Erythroblast (primary cell): ENCODE data around the gene IGSF11.
"Not testable (repeated sequence)": the region's sequence is repeated elsewhere in the genome, so short reads cannot be mapped to it uniquely, and the experiment has no call there.

ENCODE experiments used
- DNase-seq, 2 experiments: peaks; one replicate each; lab custom pipeline; 2025; lab: John Stamatoyannopoulos, UW
- GATA1 ChIP-seq: IDR thresholded peaks from 2 replicates; pipeline ENCODE4 v1.6.1; 2011; ENCODE audit warnings: low read depth, mild to moderate bottlenecking, control low read depth, low read length, moderate library complexity
- POLR2A ChIP-seq: IDR thresholded peaks from 2 replicates; pipeline ENCODE4 v1.6.1; 2011; ENCODE audit warnings: mild to moderate bottlenecking, low read length

IGSF11 gene

DNA sequence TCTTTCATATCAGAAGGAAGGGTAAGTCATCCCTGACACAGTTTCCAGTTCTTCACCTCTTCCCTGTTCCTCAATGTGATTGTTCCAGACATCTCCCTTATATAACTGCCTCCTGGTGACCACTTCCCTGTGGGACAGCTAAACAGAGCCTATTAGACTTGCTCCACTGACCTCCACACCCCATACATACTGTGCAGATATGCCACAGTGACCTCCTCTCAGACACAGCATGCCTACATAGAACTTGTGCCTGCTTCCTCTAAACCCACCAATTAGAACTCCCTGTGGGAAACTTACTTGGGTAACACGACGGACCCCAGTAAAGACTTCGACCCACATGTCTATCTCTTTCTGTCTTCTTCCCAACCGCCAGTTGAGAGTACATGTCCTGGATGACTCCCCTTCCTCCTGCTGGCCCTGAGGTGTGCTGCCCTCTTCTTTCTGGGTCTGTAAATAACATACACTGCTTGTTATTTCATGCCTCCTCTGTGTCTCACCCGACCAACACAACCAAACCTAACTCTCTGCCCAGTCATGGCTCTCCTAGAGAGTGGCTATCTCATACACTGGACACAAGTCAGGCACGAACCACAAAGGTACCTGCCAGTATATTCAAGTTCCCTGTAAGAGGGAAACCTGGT lies 53.0 kb downstream of the IGSF11 start:
- DNase-seq = no peak
- TF ChIP-seq GATA1 (no peak), POLR2A (no peak)

DNA sequence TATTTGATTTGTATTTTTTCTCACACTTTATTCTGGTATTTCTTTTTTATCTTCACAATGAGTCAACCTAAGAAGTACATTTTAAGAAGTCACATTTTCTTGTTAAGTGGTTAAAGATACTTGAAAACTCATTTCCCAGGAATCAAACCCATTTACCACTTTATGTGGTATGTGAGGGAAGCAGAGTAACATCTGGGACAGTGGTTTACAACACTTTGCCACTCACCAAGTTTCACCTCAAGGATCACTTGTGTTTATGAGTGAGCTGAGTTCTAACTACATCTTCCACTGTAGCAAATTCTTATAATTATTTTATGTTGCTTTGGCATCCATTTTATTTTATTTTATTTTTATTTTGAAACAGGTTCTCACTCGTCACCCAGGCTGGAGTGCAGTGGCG lies 53.8 kb downstream of the IGSF11 start:
- no peak for DNase-seq
- TF ChIP-seq GATA1 = no peak
- TF ChIP-seq POLR2A = no peak

DNA sequence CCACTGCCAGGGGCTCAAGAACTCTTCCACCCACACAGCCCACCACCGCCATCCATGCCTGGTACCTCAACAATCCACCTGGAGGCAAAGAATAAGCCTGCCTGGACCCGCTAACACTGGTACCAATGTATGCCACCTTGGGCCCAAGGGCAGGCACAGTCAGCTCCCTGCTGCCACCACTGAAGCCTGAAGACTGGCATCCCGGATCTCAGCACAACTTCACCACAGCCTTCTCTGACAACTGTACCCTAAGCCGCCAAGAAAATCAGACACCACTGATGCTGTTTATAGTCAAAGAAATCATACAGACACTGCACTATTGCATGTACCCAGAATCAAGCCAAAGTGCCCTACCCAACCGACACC lies 56.3 kb downstream of the IGSF11 start:
- no peak for TF ChIP-seq POLR2A
- TF ChIP-seq GATA1 = no peak
- no peak for DNase-seq

DNA sequence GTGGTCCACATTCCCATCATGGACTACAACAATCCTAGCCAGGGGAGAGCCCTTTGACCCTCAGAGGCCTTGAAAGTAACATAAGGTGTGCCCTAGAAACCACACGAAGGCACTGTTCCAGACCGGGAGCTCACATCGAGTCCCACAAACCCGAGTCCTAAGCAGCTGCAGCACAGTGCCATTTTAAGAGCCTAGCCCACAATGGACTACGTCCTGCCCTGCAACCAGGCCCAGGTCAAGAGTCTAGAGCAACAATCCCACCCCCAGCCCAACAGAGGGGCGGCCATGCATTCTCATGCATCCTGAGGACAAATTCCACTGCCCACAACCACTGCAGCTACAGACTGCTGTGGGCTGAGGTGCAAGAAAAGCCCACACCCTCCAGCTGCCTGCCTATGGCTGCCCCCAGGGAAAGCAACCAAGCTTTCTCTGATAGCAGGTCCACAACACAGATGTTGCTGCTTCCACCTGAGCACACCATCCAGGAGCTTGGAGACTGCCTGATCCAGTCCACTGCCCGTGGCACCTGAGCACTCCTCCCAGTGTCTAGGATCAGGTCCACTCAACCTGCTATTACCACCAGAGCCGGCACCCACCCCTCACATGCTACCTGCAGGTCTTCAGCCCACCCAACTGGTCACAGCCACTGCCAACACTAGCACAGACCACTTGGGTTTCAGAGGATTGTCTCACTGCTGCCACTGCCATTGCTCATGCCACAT lies 56.8 kb downstream of the IGSF11 start:
- no peak for DNase-seq
- TF ChIP-seq POLR2A (no peak), GATA1 (no peak)

DNA sequence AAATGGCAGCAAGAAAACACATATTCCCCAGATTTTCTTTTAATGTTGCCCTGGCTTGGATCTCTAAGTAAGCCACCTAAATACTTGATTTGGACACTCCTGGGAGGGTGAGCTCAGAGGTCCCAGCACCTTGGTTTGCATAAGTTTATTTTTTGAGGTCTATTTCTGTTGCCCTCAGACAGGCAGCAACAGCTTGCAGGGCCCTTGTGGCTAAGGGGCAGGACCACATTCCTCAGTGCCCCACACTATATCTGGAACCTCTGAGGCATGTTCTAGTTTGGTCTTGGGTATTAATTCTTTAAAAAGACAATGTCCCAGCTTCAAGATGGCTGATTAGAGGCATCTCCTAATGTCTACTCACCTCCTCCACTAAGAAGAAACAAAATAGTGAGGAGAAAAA lies 57.5 kb downstream of the IGSF11 start:
- TF ChIP-seq GATA1 = no peak
- no peak for TF ChIP-seq POLR2A
- no peak for DNase-seq

DNA sequence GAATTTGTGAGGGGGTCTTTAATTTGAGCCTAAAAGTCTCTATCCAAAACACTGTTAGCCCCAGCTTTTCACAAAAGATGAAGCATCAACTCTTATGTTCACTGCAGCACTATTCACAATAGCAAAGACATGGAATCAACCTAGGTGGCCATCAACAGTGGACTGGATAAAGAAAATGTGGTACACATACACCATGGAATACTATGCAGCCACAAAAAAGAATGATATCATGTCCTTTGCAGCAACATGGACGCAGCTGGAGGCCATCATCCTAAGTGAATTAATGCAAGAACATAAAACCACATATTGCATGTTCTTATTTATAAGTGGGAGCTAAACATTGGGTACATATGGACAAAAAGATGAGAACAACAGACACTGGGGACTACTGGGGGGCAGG lies 59.2 kb downstream of the IGSF11 start:
- not testable (repeated sequence) for DNase-seq

DNA sequence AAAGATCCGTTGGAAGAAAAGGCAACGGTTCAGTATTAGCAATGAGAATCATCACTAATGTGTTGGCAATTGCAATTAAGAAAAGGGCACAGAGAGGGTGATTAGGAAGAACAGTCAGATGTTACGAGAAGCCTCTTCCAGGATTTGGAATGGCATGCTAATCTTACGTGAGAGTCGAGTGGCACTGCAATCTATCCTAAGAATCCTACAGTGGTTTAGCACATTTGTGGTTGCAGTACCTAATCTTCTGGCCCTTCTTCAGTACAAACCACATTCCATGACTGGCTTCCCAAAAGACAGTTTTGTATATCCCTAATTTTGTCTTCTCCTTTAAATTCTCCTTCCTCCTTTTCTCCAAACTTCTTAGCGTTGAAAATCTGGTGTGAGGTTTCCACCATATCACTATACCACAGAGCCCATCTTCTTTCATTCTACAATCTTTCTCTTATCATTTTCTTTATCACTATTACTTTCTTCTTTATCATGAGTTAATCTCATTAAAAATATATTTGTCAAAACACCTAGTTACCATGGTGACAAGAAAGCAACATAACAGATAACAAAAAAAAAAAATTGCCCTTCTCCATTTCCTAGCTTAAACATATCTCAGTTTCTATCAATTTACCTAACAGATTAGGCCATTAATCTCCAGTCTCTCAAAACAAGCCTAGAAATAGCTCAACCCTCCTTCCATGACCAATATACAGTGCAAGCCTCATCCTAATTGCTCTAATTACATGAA lies 60.1 kb downstream of the IGSF11 start:
- no peak for DNase-seq
- TF ChIP-seq GATA1 (no peak), POLR2A (no peak)

DNA sequence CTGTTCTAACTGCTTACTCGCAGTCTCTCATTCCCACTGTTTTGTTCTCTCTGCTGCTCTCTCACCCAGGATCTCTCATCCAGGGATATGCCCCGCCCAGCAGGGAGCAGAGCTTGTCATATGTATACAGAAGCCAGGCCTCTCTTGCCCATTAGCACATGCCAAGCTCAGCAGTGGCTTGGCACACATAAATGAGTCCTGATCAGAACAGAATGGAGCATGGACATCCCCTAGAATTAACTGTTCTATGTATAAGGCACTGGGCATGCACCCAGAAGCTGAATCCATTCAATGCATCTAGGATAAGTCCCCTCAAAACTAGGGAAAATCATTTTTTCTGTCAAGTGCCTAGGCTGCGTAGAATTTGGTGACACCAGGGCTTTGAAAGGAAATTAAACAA lies 61.6 kb downstream of the IGSF11 start:
- no peak for DNase-seq
- TF ChIP-seq GATA1 (no peak), POLR2A (no peak)

DNA sequence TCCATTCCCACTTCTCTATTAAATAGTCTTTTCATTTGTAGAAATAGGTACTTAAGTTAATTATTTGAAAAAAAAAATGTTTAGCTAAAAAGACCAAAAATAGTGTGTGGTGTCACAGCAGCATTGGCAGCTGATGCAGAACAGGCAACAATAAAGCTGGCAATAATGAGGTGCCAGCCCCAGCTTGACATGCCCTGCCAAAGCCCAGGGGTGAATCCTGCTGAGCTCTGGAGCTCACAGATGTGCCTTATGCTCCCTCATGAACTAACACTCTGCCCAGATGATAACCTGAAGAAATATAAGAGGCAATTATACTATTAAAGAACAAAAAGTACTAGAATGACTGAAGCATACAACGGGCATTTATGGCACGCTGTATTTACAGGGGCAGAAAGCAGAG lies 63.8 kb downstream of the IGSF11 start:
- DNase-seq = no peak
- no peak for TF ChIP-seq POLR2A
- no peak for TF ChIP-seq GATA1

DNA sequence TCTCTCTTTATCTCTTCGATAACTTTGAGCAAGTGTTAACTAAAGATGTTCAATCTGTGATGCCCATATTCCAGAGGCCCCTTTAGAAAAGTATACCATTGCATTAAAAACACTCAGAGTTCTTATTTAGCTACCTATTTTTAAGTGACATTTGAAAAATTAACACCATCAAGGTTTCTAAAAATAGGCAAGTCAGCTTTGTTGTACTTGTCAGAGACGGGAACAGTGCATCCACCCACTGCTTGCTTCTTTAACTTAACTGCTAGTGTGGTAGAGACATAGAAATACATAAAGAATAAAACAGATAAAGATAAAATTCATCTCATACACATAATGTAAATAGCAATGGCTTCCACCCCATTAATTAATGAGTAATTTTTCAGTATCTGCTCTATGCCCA lies 66.0 kb downstream of the IGSF11 start:
- TF ChIP-seq POLR2A (no peak), GATA1 (no peak)
- no peak for DNase-seq

DNA sequence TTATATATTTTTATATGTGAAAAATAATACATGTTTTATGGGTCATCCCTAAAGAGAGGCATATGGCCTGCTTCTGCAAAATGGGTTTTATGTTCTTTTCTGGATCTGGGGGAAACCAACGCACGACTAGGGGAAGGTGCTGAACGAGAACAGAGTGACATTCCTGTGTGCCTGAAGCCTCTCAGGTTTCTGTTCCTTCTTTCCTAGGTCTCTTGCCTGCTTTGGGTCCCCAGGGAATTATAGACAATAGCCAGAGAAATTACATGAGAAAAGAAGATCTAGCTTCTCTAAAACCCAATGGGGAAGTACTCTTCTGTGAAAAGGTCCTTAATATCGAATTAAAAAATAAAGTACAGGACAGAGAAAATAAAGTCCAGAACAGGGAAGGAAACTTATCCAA lies 66.5 kb downstream of the IGSF11 start:
- DNase-seq = no peak
- no peak for TF ChIP-seq GATA1
- TF ChIP-seq POLR2A = no peak

DNA sequence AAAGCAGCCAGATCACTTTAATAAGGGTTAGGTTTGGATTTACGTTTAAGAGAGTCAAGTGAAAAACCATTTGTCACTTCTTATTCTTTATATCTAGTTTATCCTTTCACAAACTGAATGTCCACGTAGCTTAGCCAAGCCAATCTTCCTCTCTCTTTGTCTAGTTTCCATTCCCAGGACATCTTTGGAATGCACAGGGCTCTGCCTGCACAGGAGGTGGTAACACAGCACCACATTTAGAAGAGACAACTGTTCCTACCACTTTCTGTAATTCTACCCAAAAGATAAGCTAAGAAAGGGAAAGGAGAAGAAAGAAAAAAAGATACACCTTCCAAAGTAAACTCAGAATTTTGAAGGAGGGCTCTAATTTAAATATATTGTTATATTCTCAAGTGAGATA lies 67.9 kb downstream of the IGSF11 start:
- TF ChIP-seq GATA1 (no peak), POLR2A (no peak)

DNA sequence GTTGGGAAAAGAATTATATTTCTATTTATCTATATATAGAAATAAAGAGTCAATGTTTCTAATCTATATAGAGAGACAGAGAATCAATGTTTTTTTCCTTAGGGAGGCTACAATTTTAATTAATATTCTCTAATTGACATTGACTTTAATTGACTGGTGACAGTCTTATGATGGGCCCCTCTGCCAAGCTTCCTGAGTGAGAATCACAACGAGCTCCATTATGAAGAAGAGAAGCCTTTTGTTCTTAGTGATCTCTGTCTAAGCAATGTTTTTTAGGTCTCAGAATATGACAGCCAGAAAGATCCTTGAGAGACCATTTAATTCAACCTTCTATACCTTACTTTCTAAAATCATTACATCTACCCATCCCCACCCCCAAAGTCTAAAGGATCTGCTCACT lies 70.9 kb downstream of the IGSF11 start:
- TF ChIP-seq GATA1 = no peak
- TF ChIP-seq POLR2A = no peak
- no peak for DNase-seq

More for the DNA sequence above, 67.9 kb downstream of the IGSF11 start:
- DNase-seq = no peak

DNA sequence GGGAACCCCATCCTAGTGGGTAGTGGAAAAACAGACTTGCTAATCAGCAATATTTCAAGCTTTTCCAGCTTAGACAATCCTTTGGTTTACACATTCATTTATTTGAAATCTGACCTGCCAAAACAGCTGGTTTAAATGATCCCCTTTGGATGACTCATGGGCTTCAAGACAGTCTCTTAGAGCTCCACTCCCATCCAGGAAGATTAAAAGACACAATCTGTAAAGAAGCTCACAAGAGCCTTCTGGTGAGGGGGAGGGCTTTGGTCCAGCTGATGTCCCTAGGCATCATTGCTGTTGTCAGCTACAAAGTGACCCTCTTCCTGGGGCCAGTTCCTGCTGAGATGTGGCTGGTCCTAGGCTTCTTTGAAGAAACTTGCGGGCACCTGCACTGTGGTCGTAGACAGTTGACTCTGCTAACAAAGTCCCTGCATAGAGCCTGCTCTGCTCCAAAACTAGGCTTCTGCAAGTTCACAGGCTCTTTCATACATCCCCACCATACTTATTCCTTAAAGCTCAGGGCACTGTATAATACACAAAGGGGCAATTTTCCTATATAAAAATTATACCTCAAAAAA lies 73.7 kb downstream of the IGSF11 start:
- TF ChIP-seq GATA1 (no peak), POLR2A (no peak)
- DNase-seq = no peak
